Panc1 (cell line): ENCODE measurements around the gene RNF208. TPM values are rescaled to one million over a fixed set of nuclear protein-coding genes. Genes with fewer than 3 reads are reported as not detected.

ENCODE experiments used
- ATAC-seq: fragments of 200-7000 bp; cut with Tn5 transposase; 2 replicates; pipeline ENCODE4 v1.9.1; 2020; ENCODE audit warnings: mild to moderate bottlenecking, moderate library complexity
- BruUV-seq: library from RNA; stranded (reverse); fragments of 400-500 nt; replicated peaks from 2 replicates; lab custom pipeline; 2021; lab: Mats Ljungman, UMichigan
- CTCF ChIA-PET: fragments of 300-600 bp; sonication (Branson Sonifier 250); formaldehyde crosslinking; loops from one replicate; lab custom pipeline; 2022; ENCODE audit warnings: antibody characterized with exemption; lab: Charles Lee
- POLR2A ChIA-PET: fragments of 300-600 bp; sonication (Branson Sonifier 250); formaldehyde crosslinking; loops from one replicate; lab custom pipeline; 2022; ENCODE audit warnings: antibody characterized with exemption; lab: Charles Lee
- DNase-seq: peaks from one replicate; pipeline ENCODE4 v3.0.0-alpha.2; 2010; ENCODE audit warnings: low read depth, low spot score
- H3K27ac ChIP-seq: 2 replicates; pipeline ENCODE4 v1.5.1; 2011; ENCODE audit warnings: mild to moderate bottlenecking, low read length, inconsistent platforms
- H3K27me3 ChIP-seq: fragments of 200-500 bp; sonication (Bioruptor generic); 2 replicates; pipeline ENCODE4 v1.6.0; 2014; ENCODE audit warnings: low read length, inconsistent platforms; ENCODE audit not compliant: control insufficient read depth, insufficient read depth
- H3K36me3 ChIP-seq: fragments of 200-500 bp; sonication (Bioruptor generic); 2 replicates; pipeline ENCODE4 v1.5.1; 2014; ENCODE audit warnings: inconsistent platforms, mild to moderate bottlenecking, low read length, moderate library complexity; ENCODE audit not compliant: control insufficient read depth, insufficient read depth
- H3K4me1 ChIP-seq: 2 replicates; pipeline ENCODE4 v1.5.1; 2011; ENCODE audit warnings: inconsistent platforms, mild to moderate bottlenecking, low read length, moderate library complexity; ENCODE audit not compliant: control insufficient read depth, insufficient read depth
- H3K4me3 ChIP-seq, 2 experiments: 2 replicates each; pipeline ENCODE4 v1.5.1; 2011 to 2012; ENCODE audit warnings: low read depth in 2 of 2, low read length in 2 of 2, mild to moderate bottlenecking in 2 of 2, inconsistent platforms in 1 of 2, moderate library complexity in 1 of 2
- H3K9me3 ChIP-seq: fragments of 200-500 bp; sonication (Bioruptor generic); 2 replicates; pipeline ENCODE4 v1.5.1; 2014; ENCODE audit warnings: low read depth, mild to moderate bottlenecking, inconsistent platforms, low read length, moderate library complexity; ENCODE audit not compliant: control insufficient read depth, insufficient read depth
- POLR2AphosphoS5 ChIP-seq: IDR thresholded peaks from 2 replicates; pipeline ENCODE4 v1.6.1; 2012; ENCODE audit warnings: mild to moderate bottlenecking, low read depth, low read length, moderate library complexity
- SIN3A ChIP-seq: IDR thresholded peaks from 2 replicates; pipeline ENCODE4 v1.6.1; 2012; ENCODE audit warnings: low read depth, mild to moderate bottlenecking, low read length, moderate library complexity, borderline replicate concordance; ENCODE audit not compliant: insufficient read depth
- TCF7L2 ChIP-seq: IDR thresholded peaks from 2 replicates; pipeline ENCODE4 v1.6.1; 2011; ENCODE audit warnings: mild to moderate bottlenecking, low read depth, low read length, inconsistent platforms
- in situ Hi-C: cut with HindIII; loops from 2 replicates; pipeline ENCODE4 v1.10.0; 2016; ENCODE audit warnings: low sequenced_read_pairs, low pct_unique_long_range_greater_than_20kb
- intact Hi-C: fragments of 100-400 bp; cut with micrococcal nuclease; formaldehyde crosslinking; loops from one replicate; pipeline ENCODE4 v1.10.0; 2022; ENCODE audit not compliant: unreplicated experiment
- total RNA-seq: library from RNA; stranded (reverse); gene quantifications from one replicate; pipeline ENCODE4 v1.2.1, GENCODE V29; 2021; ENCODE audit not compliant: unreplicated experiment
- TF ChIP-seq, protein P1 (sequence below): fragments of 450-650 bp; IDR thresholded peaks from 2 replicates; pipeline ENCODE4 v1.5.1; 2017; ENCODE audit warnings: mild to moderate bottlenecking
- TF ChIP-seq, protein P2 (sequence below), 2 experiments: IDR thresholded peaks; 2 replicates each; pipeline ENCODE4 v1.6.1; 2011 to 2012; ENCODE audit warnings: low read depth in 2 of 2, control low read depth in 1 of 2, low read length in 1 of 2, mild to moderate bottlenecking in 1 of 2, moderate library complexity in 1 of 2; ENCODE audit not compliant: insufficient read depth in 1 of 2

The RNF208 gene
- total RNA-seq, 1 experiment from 2014 or later = 11.5 TPM

DNA sequence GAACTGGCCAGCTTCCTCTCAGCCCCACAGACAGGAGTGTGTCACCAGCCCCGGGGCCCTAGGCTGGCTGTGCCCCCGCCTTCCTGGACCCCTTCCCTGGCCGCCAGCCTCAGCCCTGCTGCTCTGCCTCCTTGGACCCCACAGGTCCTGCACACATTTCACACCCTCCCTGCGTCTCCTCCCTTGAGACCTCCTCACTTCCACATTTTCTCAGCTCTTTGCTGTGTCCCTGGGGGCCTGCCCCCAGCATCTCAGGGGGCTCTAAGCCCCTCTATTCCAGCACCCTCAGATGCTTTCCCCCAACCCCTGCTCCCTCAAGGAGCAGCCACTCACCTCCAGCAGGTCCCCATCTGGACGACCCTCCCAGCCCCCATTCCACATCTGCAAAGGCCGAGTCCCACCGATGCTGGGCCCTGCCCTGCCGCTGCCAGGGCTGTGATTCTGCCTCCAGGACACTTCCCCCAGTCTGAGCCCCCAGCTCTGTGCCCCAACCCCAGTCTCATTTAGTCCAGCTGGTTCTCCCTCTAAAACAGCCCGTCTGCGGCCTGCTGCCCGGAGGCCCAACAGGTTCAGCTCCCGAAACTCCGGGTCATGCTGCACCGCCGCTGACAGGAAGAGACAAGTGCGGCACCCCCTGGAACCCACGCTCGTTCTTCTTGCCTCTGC, 12.9 kb upstream of the RNF208 start:
- no TSS peak for BruUV-seq
- CTCF ChIA-PET = no interaction called here

DNA sequence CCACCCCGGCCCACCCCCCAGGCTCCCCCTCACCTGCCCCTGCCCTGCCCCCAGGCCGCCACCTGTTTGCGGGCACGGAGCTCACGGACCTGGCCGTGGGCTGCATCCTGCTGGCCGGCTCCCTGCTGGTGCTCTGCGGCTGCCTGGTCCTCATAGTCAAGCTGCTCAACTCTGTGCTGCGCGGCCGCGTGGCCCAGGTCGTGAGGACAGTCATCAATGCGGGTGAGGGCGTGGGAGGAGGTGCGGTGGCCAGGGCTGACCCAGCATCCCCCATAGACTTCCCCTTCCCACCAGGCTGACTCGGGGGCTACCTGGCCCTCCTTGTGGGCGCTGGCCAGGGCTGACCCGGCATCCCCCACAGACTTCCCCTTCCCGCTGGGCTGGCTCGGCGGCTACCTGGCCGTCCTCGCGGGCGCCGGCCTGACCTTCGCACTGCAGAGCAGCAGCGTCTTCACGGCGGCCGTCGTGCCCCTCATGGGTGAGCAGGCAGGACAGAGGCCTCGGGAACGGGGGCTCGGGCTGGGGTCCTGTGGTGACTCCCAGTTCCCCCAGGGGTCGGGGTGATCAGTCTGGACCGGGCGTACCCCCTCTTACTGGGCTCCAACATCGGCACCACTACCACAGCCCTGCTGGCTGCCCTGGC, 12.1 kb upstream of the RNF208 start:
- no peak for ATAC-seq
- in situ Hi-C loops = no loop called here
- Histone ChIP-seq H3K9me3 (no peaks in the 10 kb centered on the region), H3K36me3 (no peaks in the 10 kb centered on the region), H3K27ac (no peak overlapping the region), H3K4me1 (peaks cover 26% of the 10 kb centered on the region), H3K27me3 (no peaks in the 10 kb centered on the region), H3K4me3 (no peak overlapping the region)
- intact Hi-C loops = no loop called here
- BruUV-seq = no TSS peak
- no peak for DNase-seq
- ChIA-PET POLR2A (no interaction called here), CTCF (interaction anchor here (0.7 kb wide), 1 partner anchor 168 kb away, joined by 8 read pairs; no protein-coding TSS in a partner anchor)
- TF ChIP-seq SIN3A (no peak), POLR2AphosphoS5 (no peak), TCF7L2 (no peak)
- TF ChIP-seq, protein P1, sequence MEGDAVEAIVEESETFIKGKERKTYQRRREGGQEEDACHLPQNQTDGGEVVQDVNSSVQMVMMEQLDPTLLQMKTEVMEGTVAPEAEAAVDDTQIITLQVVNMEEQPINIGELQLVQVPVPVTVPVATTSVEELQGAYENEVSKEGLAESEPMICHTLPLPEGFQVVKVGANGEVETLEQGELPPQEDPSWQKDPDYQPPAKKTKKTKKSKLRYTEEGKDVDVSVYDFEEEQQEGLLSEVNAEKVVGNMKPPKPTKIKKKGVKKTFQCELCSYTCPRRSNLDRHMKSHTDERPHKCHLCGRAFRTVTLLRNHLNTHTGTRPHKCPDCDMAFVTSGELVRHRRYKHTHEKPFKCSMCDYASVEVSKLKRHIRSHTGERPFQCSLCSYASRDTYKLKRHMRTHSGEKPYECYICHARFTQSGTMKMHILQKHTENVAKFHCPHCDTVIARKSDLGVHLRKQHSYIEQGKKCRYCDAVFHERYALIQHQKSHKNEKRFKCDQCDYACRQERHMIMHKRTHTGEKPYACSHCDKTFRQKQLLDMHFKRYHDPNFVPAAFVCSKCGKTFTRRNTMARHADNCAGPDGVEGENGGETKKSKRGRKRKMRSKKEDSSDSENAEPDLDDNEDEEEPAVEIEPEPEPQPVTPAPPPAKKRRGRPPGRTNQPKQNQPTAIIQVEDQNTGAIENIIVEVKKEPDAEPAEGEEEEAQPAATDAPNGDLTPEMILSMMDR = no peak
- TF ChIP-seq, protein P2, sequence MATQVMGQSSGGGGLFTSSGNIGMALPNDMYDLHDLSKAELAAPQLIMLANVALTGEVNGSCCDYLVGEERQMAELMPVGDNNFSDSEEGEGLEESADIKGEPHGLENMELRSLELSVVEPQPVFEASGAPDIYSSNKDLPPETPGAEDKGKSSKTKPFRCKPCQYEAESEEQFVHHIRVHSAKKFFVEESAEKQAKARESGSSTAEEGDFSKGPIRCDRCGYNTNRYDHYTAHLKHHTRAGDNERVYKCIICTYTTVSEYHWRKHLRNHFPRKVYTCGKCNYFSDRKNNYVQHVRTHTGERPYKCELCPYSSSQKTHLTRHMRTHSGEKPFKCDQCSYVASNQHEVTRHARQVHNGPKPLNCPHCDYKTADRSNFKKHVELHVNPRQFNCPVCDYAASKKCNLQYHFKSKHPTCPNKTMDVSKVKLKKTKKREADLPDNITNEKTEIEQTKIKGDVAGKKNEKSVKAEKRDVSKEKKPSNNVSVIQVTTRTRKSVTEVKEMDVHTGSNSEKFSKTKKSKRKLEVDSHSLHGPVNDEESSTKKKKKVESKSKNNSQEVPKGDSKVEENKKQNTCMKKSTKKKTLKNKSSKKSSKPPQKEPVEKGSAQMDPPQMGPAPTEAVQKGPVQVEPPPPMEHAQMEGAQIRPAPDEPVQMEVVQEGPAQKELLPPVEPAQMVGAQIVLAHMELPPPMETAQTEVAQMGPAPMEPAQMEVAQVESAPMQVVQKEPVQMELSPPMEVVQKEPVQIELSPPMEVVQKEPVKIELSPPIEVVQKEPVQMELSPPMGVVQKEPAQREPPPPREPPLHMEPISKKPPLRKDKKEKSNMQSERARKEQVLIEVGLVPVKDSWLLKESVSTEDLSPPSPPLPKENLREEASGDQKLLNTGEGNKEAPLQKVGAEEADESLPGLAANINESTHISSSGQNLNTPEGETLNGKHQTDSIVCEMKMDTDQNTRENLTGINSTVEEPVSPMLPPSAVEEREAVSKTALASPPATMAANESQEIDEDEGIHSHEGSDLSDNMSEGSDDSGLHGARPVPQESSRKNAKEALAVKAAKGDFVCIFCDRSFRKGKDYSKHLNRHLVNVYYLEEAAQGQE (IDR thresholded peaks at IDR 0.05; ENCODE audit: insufficient read depth in 1 of 2, low read depth in 2 of 2, low read length in 1 of 2) = no peak

More for the DNA sequence above, 12.9 kb upstream of the RNF208 start:
- no peak overlapping the region for H3K4me3 ChIP-seq
- intact Hi-C loops (no loop called here), in situ Hi-C loops (no loop called here)
- no peak for TF ChIP-seq TCF7L2
- TF ChIP-seq, protein P1 = no peak
- no peak for TF ChIP-seq POLR2AphosphoS5
- no peak for TF ChIP-seq SIN3A
- TF ChIP-seq, protein P2 (IDR thresholded peaks at IDR 0.05; ENCODE audit: insufficient read depth in 1 of 2, low read depth in 2 of 2, low read length in 1 of 2) = no peak
- peaks cover 26% of the 10 kb centered on the region for H3K4me1 ChIP-seq
- no peak for DNase-seq
- no peak for ATAC-seq
- H3K27ac ChIP-seq = no peak overlapping the region
- H3K27me3 ChIP-seq = no peaks in the 10 kb centered on the region
- H3K36me3 ChIP-seq = no peaks in the 10 kb centered on the region
- no peaks in the 10 kb centered on the region for H3K9me3 ChIP-seq
- POLR2A ChIA-PET = no interaction called here
